Liver (tissue), 9 donors: Measurements from ENCODE around the gene TCEANC. TPM values are rescaled to one million over a fixed set of nuclear protein-coding genes. Genes with fewer than 3 reads are reported as not detected.

Experiments used
- DNase-seq: peaks from one replicate; pipeline ENCODE4 v3.0.0-alpha.2; 2017; ENCODE audit warnings: low spot score
- H3K27ac ChIP-seq, 2 donors: one replicate each; pipeline ENCODE4 v1.7.0; 2013; ENCODE audit warnings: inconsistent platforms in 2 of 2, low read length in 2 of 2, control low read depth in 1 of 2, low read depth in 1 of 2, mild to moderate bottlenecking in 1 of 2
- H3K27me3 ChIP-seq, 4 donors: one replicate each; pipeline versions ENCODE4 v1.6.1 to v1.7.0; 2013; ENCODE audit warnings: low read length in 3 of 4, inconsistent platforms in 1 of 4, mild to moderate bottlenecking in 1 of 4, moderate library complexity in 1 of 4; ENCODE audit not compliant: control insufficient read depth in 4 of 4, insufficient read depth in 4 of 4
- H3K36me3 ChIP-seq, 4 donors: one replicate each; pipeline versions ENCODE4 v1.6.1 to v1.7.0; 2013; ENCODE audit warnings: low read length in 3 of 4, mild to moderate bottlenecking in 3 of 4, low read depth in 1 of 4, moderate library complexity in 1 of 4; ENCODE audit not compliant: control insufficient read depth in 4 of 4, insufficient read depth in 3 of 4
- H3K4me1 ChIP-seq, 4 donors: one replicate each; pipeline versions ENCODE4 v1.6.1 to v1.7.0; 2013; ENCODE audit warnings: low read length in 3 of 4, mild to moderate bottlenecking in 3 of 4, moderate library complexity in 1 of 4; ENCODE audit not compliant: control insufficient read depth in 4 of 4, insufficient read depth in 4 of 4
- H3K4me3 ChIP-seq, 3 donors: one replicate each; pipeline versions ENCODE4 v1.6.1 to v1.7.0; 2013; ENCODE audit warnings: low read length in 3 of 3, control low read depth in 1 of 3, low read depth in 1 of 3, mild to moderate bottlenecking in 1 of 3
- H3K9ac ChIP-seq, 2 donors: one replicate each; pipeline ENCODE4 v1.7.0; 2013; ENCODE audit warnings: low read length in 2 of 2, mild to moderate bottlenecking in 2 of 2, moderate library complexity in 2 of 2, control low read depth in 1 of 2, low read depth in 1 of 2
- H3K9me3 ChIP-seq, 4 donors: one replicate each; pipeline versions ENCODE4 v1.6.1 to v1.7.0; 2013; ENCODE audit warnings: low read length in 3 of 4; ENCODE audit not compliant: control insufficient read depth in 4 of 4
- ATF3 ChIP-seq: IDR thresholded peaks from 2 replicates; pipeline ENCODE4 v1.6.1; 2016; ENCODE audit warnings: antibody characterized with exemption
- FOXA2 ChIP-seq: IDR thresholded peaks from 2 replicates; pipeline ENCODE4 v1.6.1; 2016; ENCODE audit warnings: antibody characterized with exemption
- GABPA ChIP-seq, 2 donors: IDR thresholded peaks in 1 of 2; conservative IDR thresholded peaks in 1 of 2; 2 replicates each; pipeline ENCODE4 v1.6.1; 2016; ENCODE audit warnings: antibody characterized with exemption in 2 of 2, mild to moderate bottlenecking in 1 of 2, moderate library complexity in 1 of 2
- HNF4A ChIP-seq, 2 donors: conservative IDR thresholded peaks; 2 replicates each; pipeline ENCODE4 v1.6.1; 2016; ENCODE audit warnings: antibody characterized with exemption in 2 of 2, mild to moderate bottlenecking in 2 of 2
- HNF4G ChIP-seq: IDR thresholded peaks from 2 replicates; pipeline ENCODE4 v1.6.1; 2016; ENCODE audit warnings: antibody characterized with exemption
- JUND ChIP-seq, 2 donors: IDR thresholded peaks; 2 replicates each; pipeline ENCODE4 v1.6.1; 2016; ENCODE audit warnings: antibody characterized with exemption in 2 of 2
- RAD21 ChIP-seq, 2 donors: IDR thresholded peaks; 2 replicates each; pipeline ENCODE4 v1.6.1; 2016; ENCODE audit warnings: antibody characterized with exemption in 2 of 2, mild to moderate bottlenecking in 2 of 2
- RXRA ChIP-seq, 2 donors: IDR thresholded peaks; 2 replicates each; pipeline ENCODE4 v1.6.1; 2017 to 2018; ENCODE audit warnings: antibody characterized with exemption in 2 of 2, mild to moderate bottlenecking in 1 of 2
- SP1 ChIP-seq: IDR thresholded peaks from 2 replicates; pipeline ENCODE4 v1.6.1; 2018; ENCODE audit warnings: antibody characterized with exemption, mild to moderate bottlenecking
- YY1 ChIP-seq: IDR thresholded peaks from 2 replicates; pipeline ENCODE4 v1.6.1; 2016; ENCODE audit warnings: antibody characterized with exemption, mild to moderate bottlenecking
- ZBTB33 ChIP-seq: IDR thresholded peaks from 2 replicates; pipeline ENCODE4 v1.6.1; 2016; ENCODE audit warnings: antibody characterized with exemption
- WGBS: extraction: QIAGEN DNeasy Blood & Tissue Kit; methylation state at CpG from one replicate; pipeline ENCODE4 v1.1.7; 2013; 5-methylcytosine and 5-hydroxymethylcytosine counted together
- polyA plus RNA-seq, 2 donors: library from polyadenylated mRNA; stranded (reverse) in 1 of 2; unstranded in 1 of 2; fragments of 200-250 nt in 1 of 2; fragments of >200 nt in 1 of 2; fragmentation: Nextera tagmentation in 1 of 2; extraction: Ambion mirVana in 1 of 2; gene quantifications; one replicate each; pipeline versions ENCODE4 v1.2.1 to v1.2.3, GENCODE V29; 2013 to 2015
- total RNA-seq, 2 donors: library from RNA; depleted of rRNA; stranded (reverse); fragments of >200 nt; gene quantifications; one replicate each; pipeline ENCODE4 v1.2.3, GENCODE V29; 2014
- TF ChIP-seq, protein P1 (sequence below): IDR thresholded peaks from 2 replicates; pipeline ENCODE4 v1.6.1; 2016; ENCODE audit warnings: antibody characterized with exemption, mild to moderate bottlenecking
- TF ChIP-seq, protein P2 (sequence below): IDR thresholded peaks from 2 replicates; pipeline ENCODE4 v1.6.1; 2016; ENCODE audit warnings: antibody characterized with exemption
- donor health status: healthy.
- donor health status: healthy.
- donor health status: healthy.
- donor health status: healthy.
- donor health status: healthy.

The TCEANC gene
- total and polyA plus RNA-seq, 4 donors = 0.73 to 7.7 (median 3.6) TPM

GRCh38 chrX:13652287-13652793 lies 601 bp upstream of the TCEANC start:
- DNase-seq = no peak
- WGBS = 54% methylated on average over 7 of the region's 7 CpGs
- Histone ChIP-seq H3K27me3 (no peaks in the 10 kb centered on the region), H3K9ac (peak overlapping the region in 1 of 2 donors; percentile 71), H3K9me3 (no peaks in the 10 kb centered on the region), H3K4me3 (peak overlapping the region; percentile 50 to 65 (median 62)), H3K36me3 (peaks cover 0 to 6% (median 0%) of the 10 kb centered on the region in 4 donors), H3K27ac (peak overlapping the region; percentile 76 to 87), H3K4me1 (peaks cover 0 to 23% (median 18%) of the 10 kb centered on the region in 4 donors)
- TF ChIP-seq HNF4G = no peak
- no peak for TF ChIP-seq YY1
- TF ChIP-seq GABPA (IDR thresholded peaks at IDR 0.05 in 1 of 2, conservative IDR thresholded peaks at IDR 0.05 in 1 of 2) = no peak
- TF ChIP-seq HNF4A (conservative IDR thresholded peaks at IDR 0.05) = no peak
- TF ChIP-seq ZBTB33 = no peak

- Histone ChIP-seq H3K9ac (peak overlapping the region in 1 of 2 donors; percentile 62), H3K36me3 (peaks cover 0 to 6% (median under 1%) of the 10 kb centered on the region in 4 donors), H3K27me3 (no peaks in the 10 kb centered on the region), H3K4me1 (peaks cover 0 to 28% (median 19%) of the 10 kb centered on the region in 4 donors), H3K4me3 (peak overlapping the region in 2 of 3 donors; percentile 71 to 91), H3K9me3 (no peaks in the 10 kb centered on the region), H3K27ac (peak overlapping the region; percentile 87 to 95)
- TF ChIP-seq JUND (IDR thresholded peaks at IDR 0.05) (no peak), SP1 (no peak), ATF3 (no peak), FOXA2 (no peak), RXRA (IDR thresholded peaks at IDR 0.05) (no peak), ZBTB33 (no peak), RAD21 (IDR thresholded peaks at IDR 0.05) (no peak)
- TF ChIP-seq, protein P1, sequence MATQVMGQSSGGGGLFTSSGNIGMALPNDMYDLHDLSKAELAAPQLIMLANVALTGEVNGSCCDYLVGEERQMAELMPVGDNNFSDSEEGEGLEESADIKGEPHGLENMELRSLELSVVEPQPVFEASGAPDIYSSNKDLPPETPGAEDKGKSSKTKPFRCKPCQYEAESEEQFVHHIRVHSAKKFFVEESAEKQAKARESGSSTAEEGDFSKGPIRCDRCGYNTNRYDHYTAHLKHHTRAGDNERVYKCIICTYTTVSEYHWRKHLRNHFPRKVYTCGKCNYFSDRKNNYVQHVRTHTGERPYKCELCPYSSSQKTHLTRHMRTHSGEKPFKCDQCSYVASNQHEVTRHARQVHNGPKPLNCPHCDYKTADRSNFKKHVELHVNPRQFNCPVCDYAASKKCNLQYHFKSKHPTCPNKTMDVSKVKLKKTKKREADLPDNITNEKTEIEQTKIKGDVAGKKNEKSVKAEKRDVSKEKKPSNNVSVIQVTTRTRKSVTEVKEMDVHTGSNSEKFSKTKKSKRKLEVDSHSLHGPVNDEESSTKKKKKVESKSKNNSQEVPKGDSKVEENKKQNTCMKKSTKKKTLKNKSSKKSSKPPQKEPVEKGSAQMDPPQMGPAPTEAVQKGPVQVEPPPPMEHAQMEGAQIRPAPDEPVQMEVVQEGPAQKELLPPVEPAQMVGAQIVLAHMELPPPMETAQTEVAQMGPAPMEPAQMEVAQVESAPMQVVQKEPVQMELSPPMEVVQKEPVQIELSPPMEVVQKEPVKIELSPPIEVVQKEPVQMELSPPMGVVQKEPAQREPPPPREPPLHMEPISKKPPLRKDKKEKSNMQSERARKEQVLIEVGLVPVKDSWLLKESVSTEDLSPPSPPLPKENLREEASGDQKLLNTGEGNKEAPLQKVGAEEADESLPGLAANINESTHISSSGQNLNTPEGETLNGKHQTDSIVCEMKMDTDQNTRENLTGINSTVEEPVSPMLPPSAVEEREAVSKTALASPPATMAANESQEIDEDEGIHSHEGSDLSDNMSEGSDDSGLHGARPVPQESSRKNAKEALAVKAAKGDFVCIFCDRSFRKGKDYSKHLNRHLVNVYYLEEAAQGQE = no peak
- TF ChIP-seq, protein P2, sequence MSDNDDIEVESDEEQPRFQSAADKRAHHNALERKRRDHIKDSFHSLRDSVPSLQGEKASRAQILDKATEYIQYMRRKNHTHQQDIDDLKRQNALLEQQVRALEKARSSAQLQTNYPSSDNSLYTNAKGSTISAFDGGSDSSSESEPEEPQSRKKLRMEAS = no peak
- no peak for DNase-seq
Measured at GRCh38 chrX:13654116-13654515, 1.2 kb downstream of the TCEANC start.
